ENCODE results near the gene SLC41A3.

SLC41A3 gene

GRCh38 chr3:126107203-126107939, 23.4 kb upstream of the SLC41A3 start:
- no peaks in the 10 kb centered on the region for H3K79me2 ChIP-seq (ENCODE audit: low read length)
- no peaks in the 10 kb centered on the region for H3K27me3 ChIP-seq (replicated peaks; ENCODE audit: insufficient read depth, low read length)
- no peak overlapping the region for H3K4me2 ChIP-seq (ENCODE audit: low read depth, low read length)
- no peaks in the 10 kb centered on the region for H3K4me1 ChIP-seq (ENCODE audit: low read length)
- H3K27ac ChIP-seq (ENCODE audit: low read length) = no peak overlapping the region
- H3K9ac ChIP-seq (ENCODE audit: low read length) = no peak overlapping the region
- no peak overlapping the region for H2AFZ ChIP-seq (ENCODE audit: low read length)
- H4K20me1 ChIP-seq (ENCODE audit: insufficient read depth, low read length) = no peaks in the 10 kb centered on the region
- no peaks in the 10 kb centered on the region for H3K36me3 ChIP-seq (replicated peaks; ENCODE audit: insufficient read depth, low read length)
- no peaks in the 10 kb centered on the region for H3K9me2 ChIP-seq (replicated peaks; ENCODE audit: insufficient read depth, low read length)
- H3K4me3 ChIP-seq (ENCODE audit: low read length) = no peak overlapping the region
- no peaks in the 10 kb centered on the region for H3K9me3 ChIP-seq (replicated peaks; ENCODE audit: insufficient read depth, low read length)
- H3F3A ChIP-seq (ENCODE audit: insufficient read depth, low read length) = no peaks in the 10 kb centered on the region
- TF ChIP-seq CTCF (IDR thresholded peaks at IDR 0.05; ENCODE audit: low read length) (no peak), EZH2 (optimal IDR thresholded peaks at IDR 0.05; ENCODE audit: low read depth, low read length) (no peak), EZH2phosphoT487 (IDR thresholded peaks at IDR 0.05; ENCODE audit: low read length) (no peak)
- DNase-seq = no peak

GRCh38 chr3:126106336-126107202, 22.6 kb upstream of the SLC41A3 start:
- no peaks in the 10 kb centered on the region for H3K79me2 ChIP-seq (ENCODE audit: low read length)
- no peaks in the 10 kb centered on the region for H3K9me3 ChIP-seq (replicated peaks; ENCODE audit: insufficient read depth, low read length)
- DNase-seq = no peak
- H3K36me3 ChIP-seq (replicated peaks; ENCODE audit: insufficient read depth, low read length) = no peaks in the 10 kb centered on the region
- no peaks in the 10 kb centered on the region for H4K20me1 ChIP-seq (ENCODE audit: insufficient read depth, low read length)
- H3K4me3 ChIP-seq (ENCODE audit: low read length) = no peak overlapping the region
- H2AFZ ChIP-seq (ENCODE audit: low read length) = no peak overlapping the region
- H3K4me2 ChIP-seq (ENCODE audit: low read depth, low read length) = no peak overlapping the region
- H3F3A ChIP-seq (ENCODE audit: insufficient read depth, low read length) = no peaks in the 10 kb centered on the region
- H3K4me1 ChIP-seq (ENCODE audit: low read length) = no peaks in the 10 kb centered on the region
- H3K27me3 ChIP-seq (replicated peaks; ENCODE audit: insufficient read depth, low read length) = no peaks in the 10 kb centered on the region
- H3K27ac ChIP-seq (ENCODE audit: low read length) = no peak overlapping the region
- no peak overlapping the region for H3K9ac ChIP-seq (ENCODE audit: low read length)
- no peaks in the 10 kb centered on the region for H3K9me2 ChIP-seq (replicated peaks; ENCODE audit: insufficient read depth, low read length)
- no peak for TF ChIP-seq EZH2 (optimal IDR thresholded peaks at IDR 0.05; ENCODE audit: low read depth, low read length)
- no peak for TF ChIP-seq CTCF (IDR thresholded peaks at IDR 0.05; ENCODE audit: low read length)
- no peak for TF ChIP-seq EZH2phosphoT487 (IDR thresholded peaks at IDR 0.05; ENCODE audit: low read length)

GRCh38 chr3:126105691-126106187, 21.8 kb upstream of the SLC41A3 start:
- Histone ChIP-seq H3F3A (ENCODE audit: insufficient read depth, low read length) (no peaks in the 10 kb centered on the region), H3K36me3 (replicated peaks; ENCODE audit: insufficient read depth, low read length) (no peaks in the 10 kb centered on the region), H3K9ac (ENCODE audit: low read length) (no peak overlapping the region), H3K9me2 (replicated peaks; ENCODE audit: insufficient read depth, low read length) (no peaks in the 10 kb centered on the region), H3K9me3 (replicated peaks; ENCODE audit: insufficient read depth, low read length) (no peaks in the 10 kb centered on the region), H3K79me2 (ENCODE audit: low read length) (no peaks in the 10 kb centered on the region), H3K4me3 (ENCODE audit: low read length) (no peak overlapping the region), H3K4me2 (ENCODE audit: low read depth, low read length) (no peak overlapping the region), H3K27me3 (replicated peaks; ENCODE audit: insufficient read depth, low read length) (no peaks in the 10 kb centered on the region), H3K4me1 (ENCODE audit: low read length) (no peaks in the 10 kb centered on the region), H2AFZ (ENCODE audit: low read length) (no peak overlapping the region), H3K27ac (ENCODE audit: low read length) (no peak overlapping the region), H4K20me1 (ENCODE audit: insufficient read depth, low read length) (no peaks in the 10 kb centered on the region)
- no peak for DNase-seq
- no peak for TF ChIP-seq CTCF (IDR thresholded peaks at IDR 0.05; ENCODE audit: low read length)
- no peak for TF ChIP-seq EZH2 (optimal IDR thresholded peaks at IDR 0.05; ENCODE audit: low read depth, low read length)
- TF ChIP-seq EZH2phosphoT487 (IDR thresholded peaks at IDR 0.05; ENCODE audit: low read length) = no peak
